IPS DF 4.7 (cell line): ENCODE results near the gene FGF2.

Experiments
- DNase-seq: peaks from one replicate; pipeline ENCODE4 v3.0.0-alpha.2; 2013; ENCODE audit warnings: low spot score; ENCODE audit errors: extremely low read depth

Gene FGF2

DNA sequence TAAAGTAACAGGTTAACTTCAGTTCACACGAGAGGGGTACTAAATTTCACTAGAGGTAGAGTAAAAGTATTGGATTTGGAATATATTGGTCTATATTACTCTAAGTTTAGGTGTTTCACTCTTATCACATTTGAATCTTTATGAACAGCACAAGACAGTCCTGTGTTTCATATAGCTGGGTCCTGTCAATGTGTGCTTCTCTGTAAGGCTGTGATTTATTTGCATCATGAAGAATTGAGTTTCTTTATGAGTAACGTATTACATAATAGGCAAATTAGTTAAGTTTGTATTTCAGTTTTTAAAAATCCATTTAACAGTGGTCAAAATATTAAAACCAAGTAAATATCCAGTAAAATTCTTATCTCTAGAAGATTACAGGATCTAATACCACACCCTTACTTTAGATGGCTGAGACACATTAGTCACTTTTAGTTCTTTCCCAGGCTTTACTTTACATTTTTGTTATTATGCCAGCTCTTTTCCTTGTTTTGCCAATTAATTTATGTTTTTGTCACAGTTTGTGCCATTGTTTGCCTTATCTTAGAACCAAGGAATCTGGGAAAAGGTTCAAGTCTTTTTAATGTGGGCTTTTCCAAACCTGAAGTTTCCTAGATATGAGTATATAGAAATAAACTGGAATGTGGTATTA is 63.6 kb downstream of the FGF2 start:
- no peak for DNase-seq

DNA sequence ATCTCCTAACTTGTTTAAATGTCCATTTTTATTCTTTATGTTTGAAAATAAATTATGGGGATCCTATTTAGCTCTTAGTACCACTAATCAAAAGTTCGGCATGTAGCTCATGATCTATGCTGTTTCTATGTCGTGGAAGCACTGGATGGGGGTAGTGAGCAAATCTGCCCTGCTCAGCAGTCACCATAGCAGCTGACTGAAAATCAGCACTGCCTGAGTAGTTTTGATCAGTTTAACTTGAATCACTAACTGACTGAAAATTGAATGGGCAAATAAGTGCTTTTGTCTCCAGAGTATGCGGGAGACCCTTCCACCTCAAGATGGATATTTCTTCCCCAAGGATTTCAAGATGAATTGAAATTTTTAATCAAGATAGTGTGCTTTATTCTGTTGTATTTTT is 68.2 kb downstream of the FGF2 start:
- no peak for DNase-seq

DNA sequence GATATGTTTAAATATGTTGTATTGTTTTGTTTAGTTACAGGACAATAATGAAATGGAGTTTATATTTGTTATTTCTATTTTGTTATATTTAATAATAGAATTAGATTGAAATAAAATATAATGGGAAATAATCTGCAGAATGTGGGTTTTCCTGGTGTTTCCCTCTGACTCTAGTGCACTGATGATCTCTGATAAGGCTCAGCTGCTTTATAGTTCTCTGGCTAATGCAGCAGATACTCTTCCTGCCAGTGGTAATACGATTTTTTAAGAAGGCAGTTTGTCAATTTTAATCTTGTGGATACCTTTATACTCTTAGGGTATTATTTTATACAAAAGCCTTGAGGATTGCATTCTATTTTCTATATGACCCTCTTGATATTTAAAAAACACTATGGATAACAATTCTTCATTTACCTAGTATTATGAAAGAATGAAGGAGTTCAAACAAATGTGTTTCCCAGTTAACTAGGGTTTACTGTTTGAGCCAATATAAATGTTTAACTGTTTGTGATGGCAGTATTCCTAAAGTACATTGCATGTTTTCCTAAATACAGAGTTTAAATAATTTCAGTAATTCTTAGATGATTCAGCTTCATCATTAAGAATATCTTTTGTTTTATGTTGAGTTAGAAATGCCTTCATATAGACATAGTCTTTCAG is 68.8 kb downstream of the FGF2 start:
- DNase-seq, result no peak

DNA sequence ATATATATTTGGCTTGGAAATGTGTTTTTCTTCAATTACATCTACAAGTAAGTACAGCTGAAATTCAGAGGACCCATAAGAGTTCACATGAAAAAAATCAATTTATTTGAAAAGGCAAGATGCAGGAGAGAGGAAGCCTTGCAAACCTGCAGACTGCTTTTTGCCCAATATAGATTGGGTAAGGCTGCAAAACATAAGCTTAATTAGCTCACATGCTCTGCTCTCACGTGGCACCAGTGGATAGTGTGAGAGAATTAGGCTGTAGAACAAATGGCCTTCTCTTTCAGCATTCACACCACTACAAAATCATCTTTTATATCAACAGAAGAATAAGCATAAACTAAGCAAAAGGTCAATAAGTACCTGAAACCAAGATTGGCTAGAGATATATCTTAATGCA is 69.6 kb downstream of the FGF2 start:
- no peak for DNase-seq

DNA sequence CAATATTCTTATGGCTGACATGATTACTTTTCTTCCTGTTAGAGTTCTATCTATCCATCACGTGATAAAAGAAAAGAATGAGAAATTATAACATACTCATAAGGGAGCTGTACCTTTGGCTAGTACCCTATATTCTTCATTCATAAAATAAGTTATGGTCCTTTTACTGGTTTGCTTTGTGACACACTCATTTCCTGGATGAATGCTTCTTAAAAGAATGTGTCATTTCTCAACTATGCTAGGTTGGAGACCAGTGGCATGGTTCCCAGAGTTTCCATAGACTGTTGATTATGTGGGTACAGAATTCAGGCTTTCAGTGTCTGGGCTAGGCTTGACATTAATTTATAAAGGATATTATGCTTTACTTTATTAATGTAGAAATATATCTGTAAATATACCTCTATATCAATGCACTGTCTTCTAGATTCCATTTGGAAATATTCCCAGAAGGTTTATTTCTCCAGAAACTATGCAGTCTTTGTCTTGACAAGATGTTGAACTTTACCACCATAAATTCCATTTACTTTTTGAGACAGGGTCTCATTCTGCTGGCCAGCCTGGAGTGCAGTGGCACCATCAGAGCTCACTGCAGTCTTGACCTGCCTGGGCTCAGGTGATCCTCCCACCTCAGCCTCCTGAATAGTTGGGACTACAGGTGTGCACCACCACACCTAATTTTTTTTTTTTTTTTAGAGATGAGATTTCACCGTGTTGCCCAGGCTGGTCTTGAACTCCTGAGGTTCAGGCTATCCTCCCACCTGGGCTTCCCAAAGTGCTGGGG is 71.9 kb downstream of the FGF2 start:
- no peak for DNase-seq

DNA sequence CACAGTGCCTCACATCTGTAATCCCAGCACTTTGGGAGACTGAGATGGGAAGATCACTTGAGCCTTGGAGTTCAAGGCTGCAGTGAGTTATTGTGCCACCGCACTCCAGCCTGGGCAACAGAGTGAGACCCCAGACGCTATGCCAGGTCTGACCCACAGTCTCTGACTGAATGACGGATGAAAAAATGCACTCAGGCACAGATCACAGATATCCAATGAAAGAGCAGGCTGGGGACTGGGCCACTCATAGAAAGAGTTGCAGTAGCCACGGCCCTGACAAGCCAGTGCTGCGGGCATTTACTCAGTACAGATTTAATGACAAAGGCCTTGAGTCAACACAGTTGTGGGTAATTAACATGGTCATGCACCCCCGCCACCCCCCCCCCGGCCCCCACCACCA is 73.1 kb downstream of the FGF2 start:
- no peak for DNase-seq

DNA sequence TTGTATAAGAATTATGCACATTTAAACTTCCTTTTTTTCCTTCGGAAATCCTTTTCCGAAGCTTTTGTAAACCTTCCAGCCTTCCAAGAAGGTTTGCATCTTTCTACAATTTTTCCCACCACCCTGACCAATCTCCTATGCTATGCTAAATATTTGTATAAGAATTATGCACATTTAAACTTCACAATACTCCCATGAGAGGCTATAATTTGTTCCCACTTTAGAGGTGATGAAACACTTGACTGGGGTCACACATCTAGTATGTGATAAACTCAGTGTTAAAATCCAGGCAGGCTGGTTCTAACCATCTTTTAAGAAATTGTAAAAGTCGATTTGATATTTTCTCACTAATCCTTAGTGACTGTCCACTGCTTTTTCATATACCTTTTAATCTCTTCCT is 73.7 kb downstream of the FGF2 start:
- DNase-seq, result no peak

DNA sequence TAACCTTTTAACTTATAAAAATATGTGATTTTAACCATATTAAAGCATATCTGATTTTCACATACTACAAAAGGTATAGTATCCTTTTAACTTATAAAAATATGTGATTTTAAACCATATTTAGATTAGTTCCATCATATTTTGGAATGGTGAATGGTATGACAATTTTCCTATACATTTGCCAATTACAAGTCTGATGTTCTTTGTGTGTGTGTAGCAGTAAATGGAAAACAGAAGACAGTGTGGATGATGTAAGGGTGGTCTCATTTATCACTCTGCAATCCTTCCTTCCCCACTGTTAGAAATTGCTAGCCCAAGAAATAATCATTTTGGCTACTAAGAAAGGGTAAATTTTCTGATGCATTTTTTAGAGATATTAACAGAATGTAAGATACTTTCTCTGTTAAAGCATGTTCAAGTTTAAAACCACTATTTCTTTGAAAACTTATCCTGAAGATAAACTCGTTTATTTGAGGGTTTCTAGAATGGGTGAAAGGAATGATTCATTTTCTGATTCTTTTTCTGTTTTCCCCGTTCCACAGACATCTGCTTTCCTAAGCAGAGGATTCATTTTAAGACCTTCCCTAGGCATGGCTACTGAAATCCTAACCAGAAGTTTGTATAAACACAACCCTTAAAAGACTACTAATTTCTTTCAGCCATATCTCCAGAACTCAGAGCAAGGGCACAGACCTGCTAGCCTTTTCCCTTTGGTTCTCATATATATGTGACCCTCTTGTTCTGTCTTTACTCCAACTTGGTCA is 74.8 kb downstream of the FGF2 start:
- no peak for DNase-seq

DNA sequence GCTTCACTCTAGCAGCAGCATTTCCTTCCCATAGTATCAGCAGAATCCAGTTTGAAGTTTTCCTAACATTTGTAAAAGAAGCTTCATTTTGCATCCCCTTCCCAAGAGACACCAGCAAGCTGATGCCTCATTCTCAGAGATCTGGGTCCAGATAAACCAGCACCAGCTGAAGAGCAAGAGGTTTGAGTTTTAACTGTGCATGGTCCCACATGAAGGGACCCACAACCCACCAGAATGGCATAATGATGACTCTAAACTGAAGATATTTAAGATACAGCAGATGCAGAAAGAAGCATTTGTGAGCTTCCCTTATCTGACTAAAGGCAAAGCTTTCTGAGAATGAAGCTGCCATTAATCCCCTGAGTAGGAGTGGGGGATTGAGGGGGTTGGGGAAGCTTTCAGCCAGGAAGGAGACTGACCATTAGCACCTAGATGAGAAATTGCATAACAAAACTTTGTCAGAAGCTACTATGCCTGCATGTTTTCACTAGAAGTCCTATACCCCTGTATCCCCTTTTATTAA is 77.2 kb downstream of the FGF2 start:
- no peak for DNase-seq

DNA sequence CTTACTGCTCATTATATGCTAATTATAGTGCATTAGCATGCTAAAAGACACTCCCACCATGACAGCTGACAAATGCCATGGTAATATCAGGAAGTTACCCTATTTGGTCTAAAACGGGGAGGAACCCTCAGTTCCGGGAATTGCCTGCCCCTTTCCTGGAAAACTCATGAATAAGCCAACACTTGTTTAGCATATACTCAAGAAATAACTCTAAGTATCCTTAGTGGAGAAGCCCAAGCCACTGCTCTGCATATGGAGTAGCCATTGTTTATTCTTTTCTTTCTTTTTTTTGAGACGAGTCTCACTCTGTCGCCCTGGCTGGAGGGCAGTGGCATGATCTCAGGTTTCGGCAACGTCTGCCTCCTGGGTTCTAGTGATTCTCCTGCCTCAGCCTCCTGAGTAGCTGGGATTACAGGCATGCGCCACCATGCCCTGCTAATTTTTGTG is 80.3 kb downstream of the FGF2 start:
- no peak for DNase-seq

DNA sequence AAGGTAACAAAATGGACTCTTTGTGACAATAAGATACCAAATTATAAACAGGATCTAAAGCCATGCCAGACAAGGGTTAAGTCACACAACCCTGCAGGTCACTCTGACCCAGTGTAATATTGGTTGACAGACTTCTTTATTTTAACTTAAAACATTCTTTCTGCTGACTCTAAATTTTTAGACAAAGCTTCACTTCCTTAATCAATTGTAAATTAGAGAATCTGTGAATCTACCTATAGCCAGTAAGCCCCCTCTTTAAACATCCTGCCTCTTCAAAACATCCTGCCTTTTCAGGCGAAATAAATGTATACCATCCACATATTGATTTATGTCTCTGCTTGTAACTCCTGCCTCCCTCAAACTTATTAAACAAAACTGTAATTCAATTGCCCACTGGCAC is 81.6 kb downstream of the FGF2 start:
- no peak for DNase-seq

DNA sequence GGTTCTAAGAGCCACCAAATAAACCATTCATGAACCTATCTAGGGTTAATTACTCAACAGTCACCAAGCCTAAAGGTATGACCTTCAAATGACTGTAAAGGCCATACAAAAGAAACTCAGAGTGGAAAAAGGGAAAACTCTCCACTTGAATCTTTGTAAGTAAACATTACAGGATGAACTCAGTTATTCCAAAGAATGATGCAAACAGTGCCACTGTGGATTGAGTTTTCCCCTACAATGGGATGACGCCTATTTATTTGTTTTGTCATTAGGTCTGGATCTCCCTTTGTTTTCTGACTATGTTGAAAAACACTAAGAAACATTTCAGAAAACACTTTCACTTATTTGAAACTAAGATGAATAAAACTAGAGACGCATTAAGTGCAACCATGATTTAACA is 83.1 kb downstream of the FGF2 start:
- DNase-seq, result no peak

DNA sequence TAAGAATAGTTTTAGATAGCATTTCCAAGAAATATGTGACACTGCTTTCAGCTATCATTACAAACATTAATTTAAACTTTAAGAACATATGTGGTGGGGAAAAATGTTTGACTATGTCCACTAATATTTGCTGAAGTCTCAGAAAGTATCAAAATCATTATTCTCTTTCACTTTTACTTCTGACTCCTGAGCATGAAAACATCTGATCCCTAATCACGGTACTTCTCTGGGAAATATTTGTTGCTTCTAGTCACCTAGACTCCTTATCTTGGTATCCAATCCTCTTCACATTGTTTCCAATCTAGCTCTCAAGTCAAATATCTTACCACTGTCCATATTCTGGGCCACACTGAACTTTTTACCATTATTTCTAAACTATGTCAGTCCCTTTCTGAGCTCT is 85.0 kb downstream of the FGF2 start:
- no peak for DNase-seq

DNA sequence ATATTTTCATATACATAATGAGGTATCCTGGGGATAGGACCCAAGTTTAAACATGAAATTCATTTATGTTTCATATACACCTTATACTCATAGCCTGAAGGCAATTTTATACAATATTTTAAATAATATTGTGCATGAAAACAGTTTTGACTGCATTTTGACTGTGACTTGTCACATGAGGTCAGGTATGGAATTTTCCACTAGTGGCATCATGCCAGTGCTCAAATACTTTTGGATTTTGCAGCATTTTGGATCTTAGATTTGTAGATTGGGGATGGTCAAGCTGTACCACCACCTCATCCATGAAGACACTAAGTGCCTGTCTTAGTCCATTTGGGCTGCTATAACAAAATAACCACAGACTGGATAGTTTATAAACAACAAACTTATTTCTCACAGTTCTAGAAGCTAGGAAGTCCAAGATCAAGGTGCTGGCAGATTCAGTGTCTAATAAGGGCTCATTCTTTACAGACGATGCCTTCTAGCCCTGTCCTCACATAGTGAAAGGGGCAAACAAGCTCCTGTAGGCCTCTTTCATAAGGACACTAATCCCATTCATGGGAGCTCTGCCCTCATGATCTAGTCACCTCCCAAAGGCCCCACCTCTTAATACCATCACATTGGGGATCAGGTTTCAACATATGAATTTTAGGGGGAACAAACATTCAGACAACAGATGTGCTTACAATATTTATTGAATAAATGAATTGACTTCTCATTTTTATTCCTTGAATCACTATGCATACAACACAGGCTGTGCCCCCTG is 86.4 kb downstream of the FGF2 start:
- DNase-seq, result no peak

DNA sequence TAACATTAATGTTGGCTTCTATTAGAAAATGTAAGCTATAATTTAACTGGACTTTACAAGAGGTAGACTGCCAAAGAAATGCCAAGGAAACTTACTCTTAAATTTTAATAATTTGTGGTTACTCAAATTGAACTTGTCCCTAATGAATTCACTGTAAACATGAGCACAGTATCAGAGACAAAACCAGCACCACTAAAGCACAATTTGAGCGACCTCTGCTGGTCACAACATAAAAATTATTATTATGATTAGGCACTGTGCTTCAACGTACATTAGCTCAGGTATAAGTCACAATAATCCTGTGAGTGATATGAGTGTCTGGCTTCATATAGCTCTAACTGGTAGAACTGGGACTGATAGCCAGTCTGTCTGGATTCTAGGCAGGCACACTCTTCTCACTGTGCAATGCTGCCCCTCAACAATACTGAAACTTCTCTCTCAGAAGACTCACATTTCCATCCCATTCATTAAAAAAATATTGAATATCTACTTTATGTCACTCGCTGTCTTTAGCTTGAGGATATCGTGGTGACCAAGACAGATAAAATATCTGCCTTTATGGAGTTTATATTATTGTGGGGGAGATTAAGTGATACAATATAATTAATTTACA is 87.8 kb downstream of the FGF2 start:
- no peak for DNase-seq

DNA sequence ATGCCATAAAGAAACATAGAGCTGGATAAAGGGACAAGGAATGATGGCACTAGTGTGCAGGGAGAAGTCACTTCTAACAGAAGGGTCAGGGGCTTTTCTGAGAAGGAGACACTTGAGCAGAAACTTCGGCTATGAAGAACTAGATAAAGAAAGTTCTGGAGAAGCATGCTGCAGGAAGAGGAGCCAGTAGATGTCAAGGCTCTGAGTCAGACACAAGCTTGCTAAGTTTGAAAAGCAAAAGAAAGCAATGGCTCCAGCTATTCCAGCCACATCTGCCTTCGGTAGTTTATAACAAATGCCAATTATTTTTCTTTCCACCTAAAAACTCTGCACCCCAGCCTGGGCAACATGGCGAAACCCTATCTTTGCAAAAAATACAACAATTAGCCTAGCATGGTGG is 88.3 kb downstream of the FGF2 start:
- no peak for DNase-seq

DNA sequence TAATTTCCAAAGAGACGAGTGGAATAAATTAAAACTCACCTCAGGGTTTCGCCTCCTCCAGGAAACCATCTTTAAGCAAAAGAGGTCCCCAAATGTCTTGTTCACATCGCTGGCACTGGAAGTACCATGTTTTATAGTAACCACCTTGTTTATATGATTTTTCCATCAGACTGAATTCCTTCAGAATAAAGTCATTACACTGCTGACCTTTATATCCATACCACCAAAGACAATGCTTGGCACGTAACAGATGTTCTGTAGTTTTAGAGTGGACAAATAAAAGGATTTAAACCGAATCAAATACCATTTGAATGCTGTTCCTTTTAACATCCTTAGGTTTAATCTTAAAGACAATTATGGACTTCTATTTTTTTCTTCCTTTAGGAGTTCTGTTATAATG is 91.1 kb downstream of the FGF2 start:
- DNase-seq, result no peak

DNA sequence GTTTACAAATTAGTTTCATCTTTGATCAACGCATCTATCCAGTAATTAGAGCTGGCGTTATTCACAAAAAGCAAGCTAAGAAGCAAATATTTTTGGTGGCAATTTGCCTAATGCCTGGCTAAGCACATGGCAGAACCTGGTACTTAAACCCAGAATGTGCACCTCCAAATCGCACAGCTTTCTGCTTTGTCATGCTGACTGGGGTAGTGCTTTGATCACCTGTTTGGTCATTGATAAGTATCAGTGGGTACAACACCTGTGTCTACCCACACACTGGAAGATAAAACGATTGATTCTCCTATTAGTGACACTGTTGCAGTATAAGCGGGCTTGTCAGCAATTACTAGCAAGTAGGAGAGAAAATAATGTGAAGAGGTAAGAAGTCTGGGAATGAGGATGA is 93.8 kb downstream of the FGF2 start:
- DNase-seq, result no peak

DNA sequence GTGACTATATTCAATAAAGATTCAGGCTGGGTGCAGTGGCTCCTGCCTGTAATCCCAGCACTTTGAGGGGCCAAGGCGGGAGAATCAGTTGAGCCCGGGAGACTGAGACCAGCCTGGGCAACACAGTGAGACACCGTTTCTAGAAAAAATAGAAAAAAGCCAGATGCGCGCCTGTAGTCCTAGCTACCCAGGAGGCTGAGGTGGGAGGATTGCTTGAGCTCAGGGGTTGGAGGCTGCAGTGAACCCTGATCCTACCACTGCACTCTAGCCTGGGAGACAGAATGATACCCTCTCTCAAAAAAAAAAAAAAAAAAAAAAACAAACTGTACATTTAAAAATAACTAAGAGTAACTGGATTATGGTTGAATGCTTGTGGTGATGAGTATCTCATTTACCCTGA is 94.7 kb downstream of the FGF2 start:
- DNase-seq, result no peak
